Ovary (tissue), 9 donors: Measurements from ENCODE around the gene ZNF710. TPM values are rescaled to one million over a fixed set of nuclear protein-coding genes. Genes with fewer than 3 reads are reported as not detected.

Experiments
- DNase-seq, 5 donors: peaks; one replicate each; pipeline ENCODE4 v3.0.0-alpha.2; 2019 to 2020
- H3K27ac ChIP-seq, 2 donors: fragments of 200-600 bp; one replicate each; pipeline versions ENCODE4 v1.5.1 to v1.8.0; 2019 to 2022
- H3K27me3 ChIP-seq: fragments of 200-600 bp; one replicate; pipeline ENCODE4 v1.8.0; 2022
- H3K36me3 ChIP-seq: fragments of 200-600 bp; sonication (generic); one replicate; pipeline ENCODE4 v1.5.1; 2019
- H3K4me1 ChIP-seq: one replicate; pipeline ENCODE4 v1.8.1; 2013; ENCODE audit warnings: mild to moderate bottlenecking, moderate library complexity; ENCODE audit not compliant: insufficient read depth
- H3K4me3 ChIP-seq: fragments of 200-600 bp; sonication (generic); one replicate; pipeline ENCODE4 v1.5.1; 2017
- H3K9me3 ChIP-seq, 2 donors: fragments of 200-600 bp in 1 of 2; sonication (generic) in 1 of 2; one replicate each; pipeline versions ENCODE4 v1.5.1 to v1.8.1; 2013 to 2019; ENCODE audit warnings: mild to moderate bottlenecking in 1 of 2, moderate library complexity in 1 of 2
- CTCF ChIP-seq, 3 donors: fragments of 450-650 bp in 2 of 3; fragments of 200-600 bp in 1 of 3; IDR thresholded peaks; one replicate each; pipeline versions ENCODE4 v1.5.1 to v1.8.0; 2016 to 2022; ENCODE audit warnings: antibody characterized with exemption in 3 of 3, mild to moderate bottlenecking in 1 of 3
- EP300 ChIP-seq: sonication (generic); formaldehyde crosslinking; IDR thresholded peaks from one replicate; pipeline ENCODE4 v1.6.1; 2017; ENCODE audit warnings: antibody characterized with exemption
- POLR2A ChIP-seq: fragments of 450-650 bp; IDR thresholded peaks from one replicate; pipeline ENCODE4 v1.6.1; 2017; ENCODE audit warnings: antibody characterized with exemption, mild to moderate bottlenecking, moderate library complexity
- WGBS, 3 donors: extraction: QIAGEN DNeasy Blood & Tissue Kit in 1 of 3; methylation state at CpG; one replicate each; pipeline versions ENCODE4 v1.1.5 to v1.1.7; 2013 to 2017; 5-methylcytosine and 5-hydroxymethylcytosine counted together
- intact Hi-C, 4 donors: fragments of 100-400 bp; cut with DNase I; formaldehyde crosslinking; loops; one replicate each; pipeline versions ENCODE4 v1.11.0 to v1.15.1; 2022 to 2023
- polyA plus RNA-seq, 2 donors: library from polyadenylated mRNA; stranded (reverse); fragments of 200-250 nt in 1 of 2; fragments of 350-450 nt in 1 of 2; fragmentation: Illumina TruSeq in 1 of 2; extraction: RNeasy Lipid Tissue Mini Kit (QIAGEN cat#74804) in 1 of 2; gene quantifications; one replicate each; pipeline ENCODE4 v1.2.3, GENCODE V29; 2013 to 2014
- total RNA-seq, 7 donors: library from RNA; depleted of rRNA in 2 of 7; stranded (reverse); fragments of >200 nt in 2 of 7; fragmentation: NEBNext Ultra II Directional in 3 of 7; extraction: Animal tissue kit (Norgen Biotek cat#: 25700) in 3 of 7; gene quantifications; one replicate each; pipeline versions ENCODE4 v1.1.0 to v1.2.4, GENCODE V29; 2016 to 2023
- donor health status: DM: no; HTN: no; CAD: no; lungs with moderate emphysema.
- donor health status: DM: no; HTN: no; CAD: no.
- donor health status: Bipolar disorder and iron deficiency.
- donor health status: DM: yes; HTN: yes; CAD: no.
- donor health status: DM: no; HTN: no; CAD: no.
- donor health status: DM: yes; HTN: yes; CAD: no.

The ZNF710 gene
- total and polyA plus RNA-seq, 9 donors, result 6.8 to 19.7 (median 14.4) TPM

- Histone ChIP-seq H3K27ac (no peak overlapping the region), H3K4me1 (peaks cover 8% of the 10 kb centered on the region), H3K4me3 (no peak overlapping the region), H3K9me3 (no peaks in the 10 kb centered on the region), H3K36me3 (no peaks in the 10 kb centered on the region), H3K27me3 (no peaks in the 10 kb centered on the region)
- DNase-seq, result no peak
- WGBS, 3 donors, result 71 to 83% (median 74%) methylated on average over 19 to 20 of the region's 20 CpGs
- TF ChIP-seq EP300 (no peak), POLR2A (no peak), CTCF (IDR thresholded peaks at IDR 0.05) (no peak)
- intact Hi-C loops, result loop anchor here in 1 of 4 donors (10.0 kb wide), 2 partner anchors 68 to 168 kb away; partner anchors contain the start of gene AP3S2
Measured at GRCh38 chr15:90062973-90063769, 62.0 kb downstream of the ZNF710 start.

GRCh38 chr15:90063770-90064247 is 62.7 kb downstream of the ZNF710 start:
- Histone ChIP-seq H3K4me1 (peaks cover 8% of the 10 kb centered on the region), H3K27ac (no peak overlapping the region), H3K4me3 (no peak overlapping the region), H3K36me3 (no peaks in the 10 kb centered on the region), H3K9me3 (no peaks in the 10 kb centered on the region), H3K27me3 (no peaks in the 10 kb centered on the region)
- WGBS, 3 donors, result 87 to 89% (median 87%) methylated on average over 11 of the region's 11 CpGs
- no peak for TF ChIP-seq POLR2A
- no peak for TF ChIP-seq EP300
- no peak for TF ChIP-seq CTCF (IDR thresholded peaks at IDR 0.05)
- no peak for DNase-seq
- intact Hi-C loops, result loop anchor here in 1 of 4 donors (10.0 kb wide), 2 partner anchors 69 to 169 kb away; partner anchors contain the start of gene AP3S2

GRCh38 chr15:90064911-90065681 is 64.0 kb downstream of the ZNF710 start:
- TF ChIP-seq CTCF (IDR thresholded peaks at IDR 0.05) (no peak), POLR2A (no peak), EP300 (no peak)
- no peaks in the 10 kb centered on the region for H3K9me3 ChIP-seq
- no peak overlapping the region for H3K4me3 ChIP-seq
- WGBS, 3 donors, result 49 to 59% (median 57%) methylated on average over 27 to 30 of the region's 30 CpGs
- no peaks in the 10 kb centered on the region for H3K27me3 ChIP-seq
- DNase-seq, result no peak
- H3K36me3 ChIP-seq, result no peaks in the 10 kb centered on the region
- H3K4me1 ChIP-seq, result peaks cover 8% of the 10 kb centered on the region
- intact Hi-C loops, result loop anchor here in 1 of 4 donors (10.0 kb wide), 2 partner anchors 70 to 170 kb away; partner anchors contain the start of gene AP3S2
- H3K27ac ChIP-seq, result no peak overlapping the region

GRCh38 chr15:90065682-90066049 is 64.5 kb downstream of the ZNF710 start:
- no peaks in the 10 kb centered on the region for H3K36me3 ChIP-seq
- no peak overlapping the region for H3K4me3 ChIP-seq
- intact Hi-C loops, result loop anchor here in 1 of 4 donors (10.0 kb wide), 2 partner anchors 71 to 171 kb away; partner anchors contain the start of gene AP3S2
- no peak for TF ChIP-seq EP300
- no peak for TF ChIP-seq POLR2A
- TF ChIP-seq CTCF (IDR thresholded peaks at IDR 0.05), result no peak
- whole genome bisulfite sequencing, 3 donors, result 86 to 89% (median 86%) methylated on average over 7 of the region's 7 CpGs
- no peaks in the 10 kb centered on the region for H3K27me3 ChIP-seq
- peaks cover 8% of the 10 kb centered on the region for H3K4me1 ChIP-seq
- DNase-seq, result no peak
- H3K27ac ChIP-seq, result no peak overlapping the region
- H3K9me3 ChIP-seq, result no peaks in the 10 kb centered on the region
